Measurements from ENCODE around the gene FADS1. TPM values are rescaled to one million over a fixed set of nuclear protein-coding genes. Genes with fewer than 3 reads are reported as not detected.

FADS1 gene
- total and polyA plus RNA-seq, 2 experiments from 2014 or later = 74.9 to 119 TPM

- Histone ChIP-seq H3K36me3 (ENCODE audit: insufficient read depth) (peaks cover 3% of the 10 kb centered on the region; the same call in 1 of the 2 replicates), H4K20me1 (replicated peaks; ENCODE audit: insufficient read depth) (peaks cover 4% of the 10 kb centered on the region; the same call in 1 of the 2 replicates), H3K27me3 (ENCODE audit: insufficient read depth) (no peaks in the 10 kb centered on the region), H3K9me2 (ENCODE audit: insufficient read depth) (no peaks in the 10 kb centered on the region), H3K4me1 (ENCODE audit: insufficient read depth) (0 out of 2 replicates have a peak, but pooled peaks cover 5% of the 10 kb centered on the region), H2AFZ (no peak overlapping the region), H3K4me3 (peak overlapping the region; percentile 82), H3K79me2 (replicated peaks; ENCODE audit: insufficient read depth) (peaks cover 54% of the 10 kb centered on the region), H3K4me2 (peak overlapping the region; percentile 87), H3F3A (replicated peaks; ENCODE audit: low read depth) (peaks cover 24% of the 10 kb centered on the region; the same call in 1 of the 2 replicates), H3K27ac (ENCODE audit: low read depth) (peak overlapping the region; percentile 92; the same call in 1 of the 2 replicates)
- ATAC-seq = no peak
- no peaks in the 10 kb centered on the region for H3K9me3 Mint-ChIP-seq
- no peak for TF ChIP-seq JUNB (IDR thresholded peaks at IDR 0.05; ENCODE audit: unreplicated experiment)
- TF ChIP-seq ZNF114 (CRISPR knock-in tag; IDR thresholded peaks at IDR 0.05) = no peak
- TF ChIP-seq STAT1 (IDR thresholded peaks at IDR 0.05; ENCODE audit: unreplicated experiment) = no peak
- TF ChIP-seq ZNF462 (CRISPR knock-in tag; IDR thresholded peaks at IDR 0.05) = no peak
- TF ChIP-seq NANOG (IDR thresholded peaks at IDR 0.05; ENCODE audit: borderline replicate concordance) = no peak
- no peak for TF ChIP-seq EZH2 (IDR thresholded peaks at IDR 0.05; ENCODE audit: low read depth, unreplicated experiment)
- H3K27ac Mint-ChIP-seq = peak overlapping the region; percentile 100
- peaks cover 9% of the 10 kb centered on the region for H3K27me3 Mint-ChIP-seq (ENCODE audit: insufficient read depth, low read depth, poor library complexity)
- no peak for DNase-seq (ENCODE audit: low spot score)
- H3K4me3 Mint-ChIP-seq = peak overlapping the region; percentile 91
- peaks cover 68% of the 10 kb centered on the region for H3K36me3 Mint-ChIP-seq (ENCODE audit: low read depth)
- peaks cover 17% of the 10 kb centered on the region for H3K4me1 Mint-ChIP-seq
Measured at GRCh38 chr11:61793829-61794204, 23.0 kb downstream of the FADS1 start.
